HG03064 (cell line): Measurements from ENCODE around the gene SMPX.

Experiments
- ATAC-seq: cut with Tn5 transposase; IDR thresholded peaks from one replicate; pipeline ENCODE4 v1.9.1; 2021; ENCODE audit warnings: low read depth; ENCODE audit not compliant: unreplicated experiment

The SMPX gene

DNA sequence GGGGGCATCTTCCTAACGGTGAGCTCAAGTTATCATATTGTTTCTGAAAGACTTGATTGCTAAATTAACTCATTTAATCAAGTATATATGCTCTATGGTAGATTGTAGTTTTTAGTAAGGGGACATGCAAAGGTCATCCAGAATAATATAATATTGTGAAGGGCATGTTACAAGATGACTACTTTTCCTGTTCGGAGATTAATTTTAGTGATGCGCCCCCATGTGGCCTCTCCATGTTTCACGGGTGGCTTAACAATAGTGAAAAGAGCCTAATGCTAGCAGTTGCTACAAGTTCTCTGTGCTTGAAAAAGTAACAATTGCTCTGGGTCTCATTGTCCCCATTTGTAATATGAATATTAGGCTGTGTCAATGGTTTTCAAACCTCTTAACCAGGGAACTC is 12.2 kb downstream of the SMPX start:
- no peak for ATAC-seq

DNA sequence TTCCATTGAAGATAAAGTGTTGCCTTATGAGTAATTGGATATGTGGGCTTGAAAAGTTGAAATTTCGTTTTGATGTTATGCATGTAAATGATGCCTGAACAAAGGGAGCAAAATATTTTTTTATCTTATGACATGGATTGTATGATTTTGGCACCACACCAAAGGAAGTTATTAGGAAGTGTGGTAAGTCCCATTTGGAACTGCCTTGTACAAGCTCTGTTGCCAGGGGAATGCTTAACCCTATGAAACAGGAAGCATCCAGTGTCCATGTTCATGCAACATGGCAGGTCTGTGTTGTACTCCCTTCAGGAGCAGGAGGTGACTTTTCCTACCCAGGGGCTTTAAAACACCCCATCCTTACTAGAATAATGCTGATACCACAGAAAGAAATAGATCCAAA is 13.2 kb downstream of the SMPX start:
- ATAC-seq, result no peak

DNA sequence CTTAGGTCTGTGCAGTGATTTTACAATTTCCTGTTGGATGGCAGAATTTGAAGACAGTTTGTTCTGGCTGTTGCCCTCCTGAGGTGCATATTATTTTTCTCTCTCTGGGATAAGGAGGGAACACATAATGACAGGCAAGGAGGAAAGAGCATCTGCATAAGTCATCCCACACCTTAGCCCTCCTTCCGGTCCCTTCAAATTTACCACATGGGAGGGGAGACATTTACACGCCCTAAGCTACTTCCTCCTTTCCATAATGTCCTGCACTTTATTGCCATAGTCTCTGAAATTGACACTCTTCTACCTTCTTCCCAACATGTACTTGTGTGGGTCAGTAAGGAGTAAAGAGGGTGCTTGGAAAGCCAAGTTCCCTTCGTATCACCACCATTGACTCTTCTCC is 13.9 kb downstream of the SMPX start:
- no peak for ATAC-seq

DNA sequence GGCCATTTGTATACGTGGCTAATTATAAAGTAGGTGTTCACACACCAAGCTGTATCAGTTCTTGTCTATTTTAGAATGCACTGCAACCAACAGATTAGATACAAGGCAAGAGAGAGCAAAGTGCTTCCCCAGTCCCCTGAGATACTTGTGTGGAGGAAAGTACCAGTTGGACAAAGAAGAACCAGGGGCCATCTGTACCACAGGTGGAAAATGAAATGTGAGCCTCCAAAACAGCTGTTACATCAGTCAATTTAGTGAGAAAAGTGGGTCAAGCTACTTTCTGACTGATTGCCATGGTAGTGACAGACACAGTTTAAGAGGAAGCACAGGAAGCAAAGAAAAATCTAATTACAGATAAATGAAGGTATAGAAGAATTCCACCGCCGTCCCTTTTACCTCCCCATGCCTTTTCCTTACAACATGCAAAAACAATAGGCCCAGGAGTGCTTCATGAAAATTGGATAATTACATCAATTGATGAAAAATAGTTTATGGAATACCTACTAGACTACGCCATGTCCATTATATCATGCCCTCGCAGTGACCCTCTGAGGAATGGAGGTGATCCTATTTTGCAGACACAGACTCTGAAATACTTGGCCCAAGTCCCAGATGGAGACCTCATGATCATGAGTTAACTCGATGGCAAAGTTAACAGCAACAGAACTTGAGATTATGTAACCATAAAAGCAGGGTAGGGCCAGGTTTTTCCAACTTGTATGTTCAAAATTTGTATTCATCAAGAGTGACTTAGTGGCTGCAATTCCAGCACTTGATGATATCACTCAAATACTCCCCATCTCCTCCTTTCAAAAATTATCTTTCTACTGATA is 15.8 kb downstream of the SMPX start:
- ATAC-seq, result no peak

DNA sequence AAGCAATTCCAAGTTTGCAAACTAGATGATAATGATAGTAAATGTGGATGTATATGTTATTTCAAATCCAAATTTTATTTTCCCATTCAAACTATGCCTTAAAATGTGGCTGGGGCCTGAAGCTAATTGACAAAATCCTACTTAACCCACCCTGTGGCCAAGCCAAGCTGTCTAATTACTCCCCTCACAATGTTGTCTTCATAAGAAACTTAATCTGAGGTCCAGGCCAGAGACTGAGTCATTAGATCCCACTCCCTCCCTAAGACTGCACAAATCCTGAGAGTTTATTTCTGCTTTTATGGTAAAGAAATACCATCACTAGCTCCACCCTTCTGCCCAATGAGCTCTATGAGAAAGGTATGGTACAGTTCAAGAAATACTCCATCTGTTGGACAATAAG is 16.6 kb downstream of the SMPX start:
- no peak for ATAC-seq

DNA sequence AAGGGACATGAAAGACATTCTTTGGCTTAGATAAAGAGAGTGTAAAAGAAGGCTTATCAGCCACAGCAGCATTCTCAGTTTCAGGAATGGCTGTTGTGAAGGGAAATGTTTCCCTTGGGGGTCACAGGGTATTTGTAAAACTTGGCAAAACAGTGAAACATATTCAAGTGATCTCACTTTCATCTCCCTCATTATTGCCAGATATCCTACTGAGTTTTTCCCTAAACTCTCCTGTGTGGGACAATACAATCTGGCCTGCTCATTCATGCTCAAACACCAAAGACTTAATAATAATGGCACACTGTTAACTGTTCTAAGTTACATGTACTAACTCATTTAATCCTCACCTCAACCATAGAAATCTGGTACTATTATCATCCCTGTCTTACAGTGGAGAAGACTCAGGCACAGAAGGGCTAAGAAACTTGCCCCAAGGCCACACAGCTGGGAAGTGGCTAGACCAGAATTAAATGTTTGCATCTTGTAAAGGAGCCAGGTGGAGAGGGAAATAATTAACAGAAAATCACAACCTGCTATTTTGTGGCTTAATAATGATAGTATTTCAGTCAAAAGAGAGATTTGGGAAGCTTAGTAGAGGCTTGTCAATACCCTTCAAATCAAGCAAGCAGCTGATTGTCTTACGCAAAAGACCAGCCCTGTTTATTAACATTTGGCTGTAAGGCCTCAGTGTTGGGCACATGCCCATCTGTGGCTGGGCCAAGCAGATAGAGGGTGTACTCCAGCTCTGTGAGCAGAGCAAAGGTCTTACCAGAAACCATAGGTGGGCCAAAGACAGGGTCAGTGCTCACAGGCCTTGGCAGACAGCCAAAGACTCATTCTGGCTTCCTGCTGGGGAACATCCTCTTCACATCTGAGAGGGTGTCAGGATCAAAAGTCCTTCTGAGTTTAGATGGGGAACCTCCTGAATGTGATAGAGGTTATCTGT is 17.3 kb downstream of the SMPX start:
- no peak for ATAC-seq

DNA sequence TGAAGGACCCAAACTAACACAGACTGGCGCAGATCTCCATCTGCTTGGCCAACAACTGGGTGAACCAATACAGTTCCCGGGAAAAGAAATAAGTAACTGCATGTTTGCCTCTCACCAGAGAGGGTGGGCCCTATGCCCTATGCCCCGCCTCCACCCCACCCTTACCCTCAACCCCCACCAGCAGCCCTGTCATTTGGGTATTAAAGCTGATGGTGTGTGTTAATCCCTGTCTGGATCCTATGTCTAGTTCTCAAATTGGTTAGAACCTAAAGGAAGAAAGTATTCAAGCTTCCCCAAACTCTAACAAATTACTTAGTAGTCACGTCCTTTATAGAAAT is 19.0 kb downstream of the SMPX start:
- no peak for ATAC-seq

DNA sequence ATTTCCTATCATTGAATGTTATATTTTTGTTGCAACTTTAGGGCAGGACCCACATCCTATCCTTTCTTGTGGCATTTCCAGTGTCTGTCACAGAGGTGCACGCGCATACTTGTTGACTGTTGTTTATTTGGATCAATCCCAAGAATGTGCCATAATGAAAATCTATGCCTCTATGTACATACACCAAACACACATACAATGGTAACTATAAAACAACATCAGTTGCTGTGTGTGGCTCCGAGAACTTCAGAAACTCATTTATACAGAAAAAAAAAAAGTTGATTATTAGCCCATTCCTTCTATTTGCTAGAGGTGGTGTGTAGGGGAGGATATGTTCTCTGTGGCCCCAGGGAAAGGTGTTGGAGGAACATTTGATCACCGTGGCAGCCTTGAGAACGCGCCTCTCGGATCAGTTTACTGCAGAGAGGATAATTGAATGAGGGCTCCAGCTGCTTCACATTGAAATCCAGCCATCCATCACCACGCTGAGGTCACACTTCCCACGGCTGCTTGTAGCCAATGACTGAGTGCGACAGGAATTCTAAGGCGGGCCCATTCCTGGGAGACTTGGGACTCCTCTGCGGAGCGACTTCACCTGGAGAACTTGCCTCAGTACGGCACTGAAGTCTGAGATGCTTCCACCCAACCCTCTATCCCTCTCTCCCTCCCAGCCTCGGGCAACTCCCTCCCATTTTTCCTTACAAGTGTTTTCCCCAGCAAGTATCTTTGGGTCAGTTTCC is 19.5 kb downstream of the SMPX start:
- ATAC-seq, result no peak

DNA sequence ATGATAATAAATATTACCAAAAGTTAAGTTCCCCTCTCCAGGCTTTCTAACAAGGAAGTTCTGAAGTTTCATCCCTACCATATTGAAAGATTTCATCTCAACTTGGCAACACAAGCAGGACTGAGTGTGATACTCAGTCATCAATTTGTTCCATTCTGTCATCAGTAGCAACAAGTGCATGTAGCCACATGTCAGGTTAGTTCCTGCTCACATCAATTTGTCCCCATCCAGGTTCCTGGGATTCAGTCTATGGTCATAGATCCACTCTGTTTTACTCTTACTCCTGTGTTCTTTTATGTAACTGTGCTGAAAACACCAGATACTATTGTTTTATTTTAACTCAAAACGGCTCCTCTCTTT is 22.2 kb downstream of the SMPX start:
- ATAC-seq, result no peak

DNA sequence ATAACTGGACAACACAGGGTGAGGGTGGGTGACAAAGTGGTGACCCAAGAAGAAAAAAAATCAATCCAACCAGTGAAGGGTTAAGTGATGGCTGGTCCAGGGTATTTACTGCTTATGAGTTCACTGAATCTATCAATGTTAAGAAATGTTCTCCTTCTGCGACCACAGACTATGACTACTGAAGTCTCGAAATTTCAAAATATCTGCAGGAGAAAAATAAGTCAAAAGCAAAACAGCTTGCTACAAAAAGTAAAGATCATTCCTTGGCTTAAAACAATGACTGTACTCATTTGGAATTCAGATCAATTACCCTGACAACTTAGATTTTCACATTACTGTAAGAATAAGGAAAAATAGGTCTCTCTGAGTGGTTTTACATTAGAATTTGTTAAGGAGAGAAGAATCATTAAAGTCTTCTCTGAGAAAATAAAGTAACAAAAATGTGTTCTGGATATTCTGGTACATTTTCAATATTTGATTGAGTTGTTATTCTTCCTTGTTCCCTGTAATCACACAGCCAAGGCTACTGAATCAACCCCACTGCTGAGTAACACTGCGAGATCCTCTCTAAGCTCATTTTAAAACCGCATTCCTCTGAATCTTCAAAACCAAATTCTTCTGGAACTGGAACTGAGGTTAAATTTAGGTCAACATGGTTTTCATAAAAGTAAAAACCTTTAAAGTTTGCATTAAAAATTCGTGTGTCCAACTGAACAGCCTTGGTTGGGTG is 22.7 kb downstream of the SMPX start:
- ATAC-seq, result no peak

DNA sequence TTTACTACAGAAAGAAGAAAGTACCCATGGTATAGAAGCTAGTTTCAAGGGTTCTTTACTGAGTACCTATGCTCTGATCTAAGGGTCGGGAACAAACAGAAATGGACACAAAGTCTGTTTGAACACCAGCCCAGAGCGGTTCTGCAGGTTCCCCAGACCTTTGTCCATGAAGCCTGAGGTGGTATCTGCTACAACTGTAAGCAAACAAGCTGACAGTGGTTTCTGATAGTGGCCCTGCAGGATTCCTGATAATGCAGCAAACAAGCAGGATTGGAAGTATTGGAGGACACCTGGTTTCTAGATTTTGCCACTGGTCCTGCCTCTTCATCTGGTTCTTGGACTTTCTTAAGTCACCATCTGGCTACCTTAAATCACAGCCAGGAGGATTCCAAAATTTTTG is 23.7 kb downstream of the SMPX start:
- no peak for ATAC-seq

DNA sequence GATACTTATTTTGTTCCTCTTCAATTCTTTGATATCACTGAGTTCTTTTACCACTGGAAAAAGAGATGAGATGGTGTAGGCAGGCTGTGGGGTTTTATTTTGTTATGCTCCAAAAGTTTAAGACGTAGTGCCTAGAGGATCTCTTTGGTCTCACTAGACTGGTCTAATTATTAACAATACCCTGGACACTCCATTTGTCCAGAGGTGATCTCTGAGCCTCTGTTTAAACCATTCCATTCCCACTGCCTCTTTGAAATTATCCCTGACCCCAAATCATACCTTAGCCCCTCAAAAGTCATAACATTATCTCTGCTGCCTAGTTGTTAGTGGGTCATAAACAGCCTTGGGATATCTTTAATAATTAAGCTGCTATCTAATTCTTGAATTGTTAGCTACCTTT is 24.2 kb downstream of the SMPX start:
- no peak for ATAC-seq

DNA sequence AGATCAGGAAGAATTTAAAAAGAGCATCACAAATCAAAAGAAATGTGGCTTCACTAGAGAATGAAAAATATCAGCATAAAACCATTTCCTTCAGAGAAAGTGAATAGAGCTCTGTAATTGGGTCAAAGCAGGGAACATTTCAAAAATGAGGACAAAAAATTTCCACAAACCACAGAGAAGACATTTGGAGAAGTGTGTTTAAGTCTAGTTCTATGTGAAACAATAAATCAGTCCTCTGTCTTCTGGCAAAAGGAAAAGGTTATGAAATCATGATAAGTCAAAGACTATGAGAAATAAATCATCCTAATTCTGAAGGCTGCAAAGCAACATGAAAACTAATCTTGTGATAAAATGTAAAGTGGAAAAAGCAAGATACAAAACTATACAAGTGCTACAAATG is 27.9 kb downstream of the SMPX start:
- ATAC-seq, result no peak

DNA sequence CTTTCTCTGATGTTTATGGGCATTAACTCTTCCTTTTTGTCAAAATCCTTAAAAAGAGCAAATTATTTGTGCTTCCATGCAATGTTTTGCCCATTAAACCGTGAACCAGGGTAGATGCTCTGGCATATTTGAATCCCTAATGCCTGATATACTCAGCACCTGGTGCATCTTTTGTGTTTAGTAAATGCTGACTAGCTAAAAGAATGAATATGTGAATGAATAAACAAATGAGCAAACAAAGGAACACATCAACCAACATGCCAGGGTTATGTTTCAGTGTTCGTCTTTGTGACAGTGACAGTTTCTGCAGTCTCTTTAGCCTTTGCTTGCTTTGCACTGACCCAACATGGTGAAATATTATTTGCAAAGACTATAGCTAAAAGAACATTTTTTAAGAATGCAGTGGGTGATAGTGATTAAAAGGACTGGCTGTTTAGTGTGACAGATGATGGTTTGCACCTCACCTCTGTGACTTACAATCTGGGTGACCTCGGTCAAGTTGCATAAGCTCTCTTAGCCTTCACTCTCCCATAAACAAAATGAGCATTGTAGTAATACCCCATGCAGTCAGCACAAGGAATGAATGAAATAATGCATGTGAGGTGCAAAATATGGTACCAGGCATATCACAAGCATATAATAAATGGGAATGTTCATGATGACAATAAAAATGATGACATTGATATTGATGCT is 29.5 kb downstream of the SMPX start:
- ATAC-seq, result no peak

DNA sequence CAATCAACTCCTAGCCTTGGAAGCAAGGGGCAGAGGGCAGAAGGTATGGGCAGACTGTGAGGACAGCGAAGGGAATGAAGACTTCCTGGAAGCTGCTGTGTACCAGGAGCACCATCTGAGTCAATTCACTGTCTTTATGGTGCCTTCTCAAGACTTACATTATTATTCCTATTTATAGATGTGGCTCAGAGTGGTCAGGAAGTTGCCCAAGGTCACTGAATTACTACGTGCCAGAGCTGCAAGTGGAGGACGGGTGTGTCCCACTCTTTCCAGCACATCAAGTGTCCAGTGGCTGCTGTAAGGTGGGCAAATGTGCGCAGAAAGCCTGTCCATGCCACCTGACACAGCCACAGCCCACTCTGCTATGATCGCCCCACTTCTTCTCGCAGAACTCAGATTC is 32.0 kb downstream of the SMPX start:
- no peak for ATAC-seq

DNA sequence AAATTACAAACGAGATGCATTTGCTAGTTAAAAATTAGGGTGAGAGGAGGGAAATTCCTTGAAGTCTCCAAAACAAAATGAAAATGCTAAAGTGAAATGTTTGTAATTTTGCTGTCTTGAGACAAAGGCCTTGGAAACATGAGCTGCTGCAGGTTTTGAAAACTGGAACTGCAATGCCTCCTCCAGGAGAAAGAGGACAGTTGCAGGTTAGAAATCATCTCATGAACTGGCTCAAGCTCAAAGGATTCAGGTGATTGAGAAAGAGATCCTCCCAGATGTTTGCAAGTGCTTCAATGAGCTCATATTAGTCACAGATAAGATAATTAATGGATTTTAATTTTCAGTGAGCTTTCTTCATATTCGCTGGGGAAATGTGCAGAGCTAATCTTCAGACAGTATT is 32.4 kb downstream of the SMPX start:
- ATAC-seq, result no peak

DNA sequence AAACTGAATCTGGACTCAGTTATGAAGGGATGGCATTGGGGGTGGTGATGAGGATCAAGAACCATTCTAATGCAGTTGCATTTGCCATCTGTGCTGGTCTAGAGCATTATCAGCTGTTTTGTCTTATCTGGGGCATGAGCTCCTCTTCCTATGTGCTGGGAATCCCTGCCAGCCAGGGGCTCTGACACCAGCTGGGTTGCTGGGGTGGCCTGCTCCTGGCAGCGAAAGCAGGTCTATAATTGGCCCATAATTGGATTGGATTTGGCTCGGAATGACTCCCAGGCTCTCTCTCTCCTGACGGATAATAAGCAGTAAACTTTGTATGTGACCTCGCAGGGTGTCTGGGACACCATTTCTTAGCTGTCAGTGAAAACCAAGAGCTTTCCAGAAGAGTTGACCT is 34.1 kb downstream of the SMPX start:
- no peak for ATAC-seq

DNA sequence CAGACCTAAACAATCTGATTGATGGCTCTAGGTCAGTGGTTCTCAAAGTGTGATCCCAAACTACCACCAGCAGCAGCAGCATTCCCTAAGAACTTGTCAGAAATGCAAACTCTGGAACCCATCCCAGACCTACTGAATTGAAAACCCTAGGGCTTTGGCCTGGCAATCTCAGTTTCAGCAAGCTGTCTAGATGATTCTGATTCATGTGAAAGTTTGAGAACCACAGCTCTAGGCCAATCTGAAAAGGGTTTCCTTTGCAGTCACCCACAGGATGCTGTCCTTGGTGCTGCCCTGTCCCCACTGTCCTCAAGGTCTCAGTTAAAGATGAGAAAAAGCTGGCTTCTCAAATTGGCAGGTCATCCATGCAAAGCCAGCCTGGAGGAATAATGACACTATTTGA is 34.8 kb downstream of the SMPX start:
- no peak for ATAC-seq

DNA sequence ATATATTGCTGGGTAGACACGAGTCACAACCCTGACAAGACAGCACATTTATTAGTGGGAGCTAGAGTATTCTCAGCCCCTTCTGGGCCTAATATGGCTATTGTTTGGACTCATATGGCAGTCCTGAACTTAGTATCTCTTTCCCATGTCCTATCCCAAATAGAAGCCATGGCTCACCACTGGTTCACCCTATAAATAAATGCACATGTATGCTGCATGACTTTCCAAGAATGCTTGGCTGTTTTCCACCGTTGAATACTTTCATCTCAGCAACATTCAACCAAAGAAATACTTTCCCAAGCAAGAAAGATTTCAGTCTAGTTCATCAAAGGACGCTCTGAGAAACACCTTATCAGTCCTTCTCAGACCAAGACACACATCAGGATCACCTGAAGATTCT is 36.7 kb downstream of the SMPX start:
- no peak for ATAC-seq

DNA sequence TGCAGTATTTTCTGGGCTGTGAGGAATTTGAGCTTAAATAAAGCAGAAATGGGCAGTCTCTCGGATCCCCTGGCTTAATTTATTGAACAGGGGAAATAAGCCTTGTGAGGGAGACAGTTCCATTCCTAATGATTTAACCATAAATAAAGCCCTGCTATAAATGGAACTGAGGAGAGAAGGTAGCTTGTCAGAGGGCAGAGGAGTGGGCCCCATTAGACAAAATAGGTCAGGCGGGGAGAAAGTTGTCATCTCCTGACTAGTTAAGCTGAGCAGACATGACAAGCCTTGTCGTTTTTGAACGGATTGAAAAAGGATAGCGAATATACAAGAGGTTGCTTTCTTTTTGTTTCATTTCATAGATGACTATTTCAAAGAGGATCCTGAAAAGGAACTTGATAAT is 39.3 kb downstream of the SMPX start:
- no peak for ATAC-seq
